ENCODE results near the gene CYFIP2. TPM values are rescaled to one million over a fixed set of nuclear protein-coding genes. Genes with fewer than 3 reads are reported as not detected.

Gene CYFIP2
- total RNA-seq, 1 experiment from 2014 or later: 74.7 TPM

- Histone ChIP-seq H3T11ph (ENCODE audit: low read length) (no peak overlapping the region), H3K27ac (ENCODE audit: insufficient read length, low read depth, low read length) (no peak overlapping the region), H3K27me3 (ENCODE audit: insufficient read depth, low read length) (no peaks in the 10 kb centered on the region), H3K79me1 (ENCODE audit: insufficient read depth, low read depth, low read length, poor library complexity, severe bottlenecking) (peaks cover 3% of the 10 kb centered on the region), H4K8ac (replicated peaks; ENCODE audit: insufficient read length, low read depth, low read length) (no peak overlapping the region), H2BK120ac (ENCODE audit: low read depth, low read length, poor library complexity, severe bottlenecking) (no peak overlapping the region), H3K9ac (ENCODE audit: extremely low read depth, insufficient read length, low read length) (no peak overlapping the region), H4K20me1 (ENCODE audit: control insufficient read depth, insufficient read depth, insufficient read length) (no peaks in the 10 kb centered on the region), H3K18ac (ENCODE audit: insufficient read length, low read depth, low read length) (no peak overlapping the region), H2AFZ (ENCODE audit: low read length) (no peak overlapping the region), H3K14ac (ENCODE audit: insufficient read depth, low read length) (no peak overlapping the region; the same call in 1 of the 2 replicates), H4K91ac (ENCODE audit: insufficient read length, low read depth, low read length) (no peak overlapping the region), H3K4me1 (ENCODE audit: insufficient read depth, low read length) (no peaks in the 10 kb centered on the region), H3K4ac (ENCODE audit: low read depth, low read length) (no peak overlapping the region), H2BK15ac (ENCODE audit: low read depth, low read length) (no peak overlapping the region), H2BK5ac (ENCODE audit: insufficient read length, low read length) (no peak overlapping the region), H2AK5ac (ENCODE audit: insufficient read length, low read length) (no peak overlapping the region), H3K56ac (ENCODE audit: insufficient read length, low read depth, low read length) (no peak overlapping the region), H3K79me2 (ENCODE audit: insufficient read depth, low read length) (peaks cover 3% of the 10 kb centered on the region; the same call in 1 of the 2 replicates), H4K5ac (ENCODE audit: insufficient read length, low read depth, low read length) (no peak overlapping the region), H3K4me2 (ENCODE audit: insufficient read depth, insufficient read length, low read length) (no peak overlapping the region), H3K23me2 (ENCODE audit: insufficient read length, low read depth, low read length, poor library complexity, severe bottlenecking) (no peaks in the 10 kb centered on the region), H2BK12ac (ENCODE audit: insufficient read length, low read depth, low read length) (no peak overlapping the region), H3K23ac (ENCODE audit: insufficient read length, low read depth, low read length) (no peak overlapping the region), H2BK20ac (ENCODE audit: low read depth, low read length, poor library complexity, severe bottlenecking) (no peak overlapping the region), H3K9me3 (ENCODE audit: control insufficient read depth, low read depth, low read length) (no peaks in the 10 kb centered on the region)
- peaks cover 10 to 17% of the 10 kb centered on the region in 2 experiments; a peak in 3 of 4 replicates for H3K4me1 Mint-ChIP-seq
- no peak for DNase-seq
- no peak overlapping the region for H3K4me3 Mint-ChIP-seq
- WGBS (ENCODE audit: extremely low coverage, insufficient read length, low lambda C conversion rate): no CpG with 5 or more reads among the region's 2 CpGs
- H3K27ac Mint-ChIP-seq: no peak overlapping the region
- TF ChIP-seq, protein P1, sequence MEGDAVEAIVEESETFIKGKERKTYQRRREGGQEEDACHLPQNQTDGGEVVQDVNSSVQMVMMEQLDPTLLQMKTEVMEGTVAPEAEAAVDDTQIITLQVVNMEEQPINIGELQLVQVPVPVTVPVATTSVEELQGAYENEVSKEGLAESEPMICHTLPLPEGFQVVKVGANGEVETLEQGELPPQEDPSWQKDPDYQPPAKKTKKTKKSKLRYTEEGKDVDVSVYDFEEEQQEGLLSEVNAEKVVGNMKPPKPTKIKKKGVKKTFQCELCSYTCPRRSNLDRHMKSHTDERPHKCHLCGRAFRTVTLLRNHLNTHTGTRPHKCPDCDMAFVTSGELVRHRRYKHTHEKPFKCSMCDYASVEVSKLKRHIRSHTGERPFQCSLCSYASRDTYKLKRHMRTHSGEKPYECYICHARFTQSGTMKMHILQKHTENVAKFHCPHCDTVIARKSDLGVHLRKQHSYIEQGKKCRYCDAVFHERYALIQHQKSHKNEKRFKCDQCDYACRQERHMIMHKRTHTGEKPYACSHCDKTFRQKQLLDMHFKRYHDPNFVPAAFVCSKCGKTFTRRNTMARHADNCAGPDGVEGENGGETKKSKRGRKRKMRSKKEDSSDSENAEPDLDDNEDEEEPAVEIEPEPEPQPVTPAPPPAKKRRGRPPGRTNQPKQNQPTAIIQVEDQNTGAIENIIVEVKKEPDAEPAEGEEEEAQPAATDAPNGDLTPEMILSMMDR (conservative IDR thresholded peaks at IDR 0.05): no peak
- H3K27me3 Mint-ChIP-seq (ENCODE audit: low read depth): no peaks in the 10 kb centered on the region
- no peaks in the 10 kb centered on the region for H3K36me3 Mint-ChIP-seq (ENCODE audit: insufficient read depth in 1 of 3, low read depth in 3 of 3)
- no peaks in the 10 kb centered on the region for H3K9me3 Mint-ChIP-seq
These were observed 12.6 kb downstream of the CYFIP2 start for GRCh38 chr5:157278319-157279037.
